ENCODE measurements around the gene EPX. TPM values are rescaled to one million over a fixed set of nuclear protein-coding genes. Genes with fewer than 3 reads are reported as not detected.

The EPX gene
- total RNA-seq, 6 experiments from 2014 or later, result not detected

DNA sequence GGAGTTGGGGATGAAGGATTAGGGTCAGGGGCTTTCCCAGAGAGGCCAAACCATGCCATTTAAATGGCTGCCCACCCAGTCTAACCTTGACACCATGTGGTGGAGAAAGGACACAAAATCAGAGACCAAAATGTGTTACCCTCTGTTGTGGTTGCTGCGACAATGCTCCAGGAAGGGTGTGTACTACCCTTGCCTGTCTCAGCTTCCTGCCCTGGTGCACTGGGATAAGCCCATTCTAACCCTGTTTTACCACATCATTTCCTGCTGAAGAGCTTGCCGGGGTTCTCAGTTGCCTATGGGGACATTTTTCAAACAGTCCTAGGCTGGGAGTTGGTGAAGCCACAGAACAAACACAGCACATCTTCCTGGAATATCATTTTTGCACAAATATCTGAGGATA, 39.5 kb upstream of the EPX start:
- no peaks in the 10 kb centered on the region for H3K9me3 Mint-ChIP-seq
- no peak overlapping the region for H3K4me3 Mint-ChIP-seq
- TF ChIP-seq, protein P1, sequence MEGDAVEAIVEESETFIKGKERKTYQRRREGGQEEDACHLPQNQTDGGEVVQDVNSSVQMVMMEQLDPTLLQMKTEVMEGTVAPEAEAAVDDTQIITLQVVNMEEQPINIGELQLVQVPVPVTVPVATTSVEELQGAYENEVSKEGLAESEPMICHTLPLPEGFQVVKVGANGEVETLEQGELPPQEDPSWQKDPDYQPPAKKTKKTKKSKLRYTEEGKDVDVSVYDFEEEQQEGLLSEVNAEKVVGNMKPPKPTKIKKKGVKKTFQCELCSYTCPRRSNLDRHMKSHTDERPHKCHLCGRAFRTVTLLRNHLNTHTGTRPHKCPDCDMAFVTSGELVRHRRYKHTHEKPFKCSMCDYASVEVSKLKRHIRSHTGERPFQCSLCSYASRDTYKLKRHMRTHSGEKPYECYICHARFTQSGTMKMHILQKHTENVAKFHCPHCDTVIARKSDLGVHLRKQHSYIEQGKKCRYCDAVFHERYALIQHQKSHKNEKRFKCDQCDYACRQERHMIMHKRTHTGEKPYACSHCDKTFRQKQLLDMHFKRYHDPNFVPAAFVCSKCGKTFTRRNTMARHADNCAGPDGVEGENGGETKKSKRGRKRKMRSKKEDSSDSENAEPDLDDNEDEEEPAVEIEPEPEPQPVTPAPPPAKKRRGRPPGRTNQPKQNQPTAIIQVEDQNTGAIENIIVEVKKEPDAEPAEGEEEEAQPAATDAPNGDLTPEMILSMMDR (IDR thresholded peaks at IDR 0.05), result no peak
- H3K27me3 Mint-ChIP-seq (ENCODE audit: insufficient read depth), result peaks cover 47% of the 10 kb centered on the region
- H3K4me1 Mint-ChIP-seq (ENCODE audit: low read depth), result no peaks in the 10 kb centered on the region
- no peaks in the 10 kb centered on the region for H3K36me3 Mint-ChIP-seq (ENCODE audit: low read depth)
- DNase-seq, result no peak
- H3K27ac Mint-ChIP-seq, result no peak overlapping the region

DNA sequence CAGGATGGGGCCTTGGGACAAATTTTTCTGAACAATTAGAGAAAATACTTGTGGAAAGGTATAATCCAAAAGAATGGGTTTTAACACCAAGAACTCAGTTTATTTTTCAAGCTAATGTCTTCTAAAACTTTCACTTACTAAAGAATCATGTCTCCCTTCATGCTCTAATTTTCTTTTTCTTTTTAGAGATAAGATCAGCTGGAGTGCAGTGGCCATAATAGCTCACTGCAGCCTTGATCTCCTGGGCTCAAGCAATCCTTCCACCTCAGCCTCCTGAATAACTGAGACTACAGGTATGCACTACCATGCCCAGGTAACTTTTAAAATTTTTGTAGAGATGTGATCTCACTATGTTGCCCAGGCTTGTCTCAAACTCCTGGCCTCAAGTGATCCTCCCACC, 38.9 kb upstream of the EPX start:
- peaks cover 44% of the 10 kb centered on the region for H3K27me3 Mint-ChIP-seq (ENCODE audit: insufficient read depth)
- H3K9me3 Mint-ChIP-seq, result no peaks in the 10 kb centered on the region
- no peak for DNase-seq
- TF ChIP-seq, protein P1 (IDR thresholded peaks at IDR 0.05), result no peak
- no peak overlapping the region for H3K4me3 Mint-ChIP-seq
- no peaks in the 10 kb centered on the region for H3K4me1 Mint-ChIP-seq (ENCODE audit: low read depth)
- no peaks in the 10 kb centered on the region for H3K36me3 Mint-ChIP-seq (ENCODE audit: low read depth)
- no peak overlapping the region for H3K27ac Mint-ChIP-seq

DNA sequence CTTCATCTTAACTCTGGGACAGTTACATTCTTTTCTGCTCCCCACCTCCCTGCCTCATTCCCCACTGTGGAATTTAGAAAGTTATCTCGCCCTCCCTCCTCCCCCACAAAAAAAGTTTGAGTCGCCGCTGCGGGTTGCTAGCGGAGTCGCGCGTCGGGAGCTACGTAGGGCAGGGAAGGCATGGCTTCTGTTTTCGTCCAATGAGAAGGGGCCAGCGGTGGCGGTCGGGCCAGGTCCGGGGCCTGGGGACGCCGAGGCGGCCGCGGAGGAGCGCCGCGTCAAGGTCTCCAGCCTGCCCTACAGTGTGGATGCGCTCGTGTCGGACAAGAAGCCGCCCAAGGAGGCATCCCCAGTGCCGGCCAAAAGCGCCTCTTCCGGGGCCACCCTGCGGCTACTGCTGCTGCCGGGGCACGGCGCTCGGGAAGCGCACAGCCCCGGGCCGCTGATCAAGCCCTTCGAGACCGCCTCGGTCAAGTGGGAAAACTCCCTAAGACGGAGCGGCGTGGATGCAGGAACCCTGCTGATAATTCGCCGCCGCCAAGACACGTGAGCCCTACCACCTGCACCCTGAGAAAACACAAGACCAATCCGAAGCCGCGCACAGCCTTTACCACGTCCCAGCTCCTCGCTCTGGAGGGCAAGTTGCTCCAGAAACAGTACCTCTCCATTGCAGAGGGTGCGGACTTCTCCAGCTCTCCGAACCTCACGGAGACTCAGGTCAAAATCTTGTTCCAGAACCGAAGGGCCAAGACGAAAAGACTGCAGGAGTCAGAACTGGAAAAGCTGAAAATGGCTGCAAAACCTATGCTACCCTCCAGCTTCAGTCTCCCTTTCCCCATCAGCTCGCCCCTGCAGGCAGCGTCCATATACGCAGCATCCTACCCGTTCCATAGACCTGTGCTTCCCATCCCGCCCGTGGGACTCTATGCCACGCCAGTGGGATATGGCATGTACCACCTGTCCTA, 35.4 kb upstream of the EPX start:
- no peaks in the 10 kb centered on the region for H3K36me3 Mint-ChIP-seq (ENCODE audit: low read depth)
- H3K27ac Mint-ChIP-seq, result no peak overlapping the region
- DNase-seq, result no peak
- TF ChIP-seq, protein P1 (IDR thresholded peaks at IDR 0.05), result no peak
- no peaks in the 10 kb centered on the region for H3K9me3 Mint-ChIP-seq
- peaks cover 40% of the 10 kb centered on the region for H3K27me3 Mint-ChIP-seq (ENCODE audit: insufficient read depth)
- peak overlapping the region; percentile 59 for H3K4me3 Mint-ChIP-seq
- H3K4me1 Mint-ChIP-seq (ENCODE audit: low read depth), result no peaks in the 10 kb centered on the region

DNA sequence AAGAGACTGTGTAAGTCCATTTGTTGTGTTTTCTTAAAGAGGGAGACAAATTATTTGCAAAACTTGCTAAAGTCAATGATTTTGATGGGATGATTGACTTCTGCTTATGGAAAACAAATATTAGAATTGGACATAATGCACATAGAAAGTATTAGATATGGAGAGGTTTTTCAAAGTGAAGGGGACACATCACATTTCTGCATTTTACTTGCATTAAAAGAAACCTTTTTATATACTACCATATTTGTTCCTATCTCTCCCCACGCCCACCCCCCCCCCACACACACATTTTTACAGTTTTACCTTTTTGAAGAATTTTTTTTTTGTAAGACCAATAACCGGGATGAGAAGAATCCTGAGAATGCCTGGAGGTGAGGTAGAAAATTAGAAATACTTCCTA, 34.3 kb upstream of the EPX start:
- Mint-ChIP-seq H3K9me3 (no peaks in the 10 kb centered on the region), H3K27ac (no peak overlapping the region), H3K27me3 (ENCODE audit: insufficient read depth) (peaks cover 40% of the 10 kb centered on the region), H3K4me3 (no peak overlapping the region), H3K36me3 (ENCODE audit: low read depth) (no peaks in the 10 kb centered on the region), H3K4me1 (ENCODE audit: low read depth) (no peaks in the 10 kb centered on the region)
- no peak for DNase-seq
- TF ChIP-seq, protein P1 (IDR thresholded peaks at IDR 0.05), result no peak

DNA sequence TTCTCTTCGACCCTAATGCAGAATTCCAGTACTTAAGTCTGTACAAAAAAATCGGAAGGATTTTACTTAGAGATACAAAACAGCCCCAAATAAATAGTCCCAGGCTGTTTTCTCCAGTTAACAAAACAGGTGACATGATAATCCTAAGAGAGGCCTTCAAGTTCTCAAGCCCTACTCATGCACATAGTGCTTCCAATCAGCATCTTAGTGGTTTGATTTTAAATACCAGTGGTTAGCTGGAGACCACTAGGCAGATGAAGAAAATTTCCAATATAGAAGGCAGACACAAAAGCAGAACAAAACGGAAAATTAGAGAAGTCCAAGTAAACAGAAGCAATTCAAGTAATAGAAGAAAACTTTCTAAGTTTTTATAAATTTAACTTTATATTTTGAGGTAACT, 31.0 kb upstream of the EPX start:
- H3K27me3 Mint-ChIP-seq (ENCODE audit: insufficient read depth), result peaks cover 23% of the 10 kb centered on the region
- no peak for DNase-seq
- no peak overlapping the region for H3K4me3 Mint-ChIP-seq
- no peak overlapping the region for H3K27ac Mint-ChIP-seq
- H3K4me1 Mint-ChIP-seq (ENCODE audit: low read depth), result no peaks in the 10 kb centered on the region
- H3K9me3 Mint-ChIP-seq, result no peaks in the 10 kb centered on the region
- no peaks in the 10 kb centered on the region for H3K36me3 Mint-ChIP-seq (ENCODE audit: low read depth)
- TF ChIP-seq, protein P1 (IDR thresholded peaks at IDR 0.05), result no peak
